ENCODE results near the gene SLC26A4. TPM values are rescaled to one million over a fixed set of nuclear protein-coding genes. Genes with fewer than 3 reads are reported as not detected.
A peak's percentile ranks its signal among the peaks of the same experiment; 100 is the strongest.

The SLC26A4 gene
- total and polyA plus RNA-seq, 9 of the 15 experiments (the other 6 are each of a cell fraction or from before 2014, with no cell fraction given) = 0.09 to 1.2 (median 0.33) TPM

DNA sequence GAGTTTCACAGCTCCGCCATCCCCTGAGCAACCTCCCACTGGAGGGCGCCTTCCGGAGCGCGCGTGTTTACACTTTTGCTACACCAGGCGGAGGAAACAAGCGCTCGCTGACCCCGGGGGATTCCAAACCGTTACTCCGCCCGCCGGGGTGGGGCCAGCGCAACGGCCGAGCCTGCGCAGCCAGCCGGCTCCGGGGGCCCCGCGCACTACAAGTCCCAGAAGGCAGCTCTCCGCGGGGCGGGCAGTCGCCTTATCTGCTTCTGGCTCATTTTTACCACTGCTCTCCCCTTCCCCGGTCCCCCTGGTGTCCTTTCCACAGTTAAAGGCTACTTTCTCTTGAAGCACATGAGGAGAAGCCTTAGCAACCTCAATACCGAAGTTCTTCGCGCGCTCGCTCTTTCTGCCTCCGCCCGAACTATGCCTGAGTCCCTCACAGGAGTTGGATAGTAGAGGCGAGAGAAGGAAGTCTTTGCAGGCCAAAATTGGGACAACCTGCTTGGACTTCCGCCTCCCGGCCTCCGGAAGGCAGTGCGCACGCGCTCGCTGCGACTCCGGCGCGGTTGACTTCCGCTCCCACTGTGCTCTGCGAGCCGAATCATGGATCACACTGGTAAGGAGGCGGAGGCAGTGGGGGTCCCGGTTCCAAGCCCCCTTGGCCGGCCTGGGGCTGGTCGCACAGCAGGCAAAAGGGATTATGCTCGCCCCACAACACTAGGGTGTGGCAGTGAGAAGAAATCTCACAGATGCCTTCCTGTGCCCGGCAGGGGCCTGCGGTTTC is 83.1 kb downstream of the SLC26A4 start, which contains the start of gene CBLL1 (continued):
- no peak for TF ChIP-seq POLR3A (IDR thresholded peaks at IDR 0.05; ENCODE audit: borderline replicate concordance, extremely low read depth, insufficient read depth, insufficient read length)
- peak; percentile 71 for TF ChIP-seq CHD1 (IDR thresholded peaks at IDR 0.05; ENCODE audit: low read length)
- TF ChIP-seq, protein P1, sequence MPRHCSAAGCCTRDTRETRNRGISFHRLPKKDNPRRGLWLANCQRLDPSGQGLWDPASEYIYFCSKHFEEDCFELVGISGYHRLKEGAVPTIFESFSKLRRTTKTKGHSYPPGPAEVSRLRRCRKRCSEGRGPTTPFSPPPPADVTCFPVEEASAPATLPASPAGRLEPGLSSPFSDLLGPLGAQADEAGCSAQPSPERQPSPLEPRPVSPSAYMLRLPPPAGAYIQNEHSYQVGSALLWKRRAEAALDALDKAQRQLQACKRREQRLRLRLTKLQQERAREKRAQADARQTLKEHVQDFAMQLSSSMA (CRISPR knock-in tag; IDR thresholded peaks at IDR 0.05) = no peak
- TF ChIP-seq, protein P2, sequence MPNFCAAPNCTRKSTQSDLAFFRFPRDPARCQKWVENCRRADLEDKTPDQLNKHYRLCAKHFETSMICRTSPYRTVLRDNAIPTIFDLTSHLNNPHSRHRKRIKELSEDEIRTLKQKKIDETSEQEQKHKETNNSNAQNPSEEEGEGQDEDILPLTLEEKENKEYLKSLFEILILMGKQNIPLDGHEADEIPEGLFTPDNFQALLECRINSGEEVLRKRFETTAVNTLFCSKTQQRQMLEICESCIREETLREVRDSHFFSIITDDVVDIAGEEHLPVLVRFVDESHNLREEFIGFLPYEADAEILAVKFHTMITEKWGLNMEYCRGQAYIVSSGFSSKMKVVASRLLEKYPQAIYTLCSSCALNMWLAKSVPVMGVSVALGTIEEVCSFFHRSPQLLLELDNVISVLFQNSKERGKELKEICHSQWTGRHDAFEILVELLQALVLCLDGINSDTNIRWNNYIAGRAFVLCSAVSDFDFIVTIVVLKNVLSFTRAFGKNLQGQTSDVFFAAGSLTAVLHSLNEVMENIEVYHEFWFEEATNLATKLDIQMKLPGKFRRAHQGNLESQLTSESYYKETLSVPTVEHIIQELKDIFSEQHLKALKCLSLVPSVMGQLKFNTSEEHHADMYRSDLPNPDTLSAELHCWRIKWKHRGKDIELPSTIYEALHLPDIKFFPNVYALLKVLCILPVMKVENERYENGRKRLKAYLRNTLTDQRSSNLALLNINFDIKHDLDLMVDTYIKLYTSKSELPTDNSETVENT (CRISPR knock-in tag; IDR thresholded peaks at IDR 0.05) = peak; percentile 84
- peak in 1 of 2 experiments; percentile 94; a peak in 2 of 4 replicates for TF ChIP-seq SRF (CRISPR knock-in tag; IDR thresholded peaks at IDR 0.05)
- peak; percentile 88 for TF ChIP-seq RNF2 (IDR thresholded peaks at IDR 0.05)
- peak; percentile 58 for TF ChIP-seq JUND (IDR thresholded peaks at IDR 0.05; ENCODE audit: borderline replicate concordance, low read depth, low read length)
- peak; percentile 9; the same call in 1 of the 3 replicates for TF ChIP-seq JUND (tag; IDR thresholded peaks at IDR 0.05; ENCODE audit: borderline replicate concordance, low read depth, low read length)
- no peak for TF ChIP-seq CCAR2 (IDR thresholded peaks at IDR 0.05; ENCODE audit: low read depth, low read length)
- no peak for TF ChIP-seq ZKSCAN3 (CRISPR knock-in tag; IDR thresholded peaks at IDR 0.05)
- TF ChIP-seq RBM34 (IDR thresholded peaks at IDR 0.05; ENCODE audit: borderline replicate concordance, insufficient read depth, low read length) = no peak
- no peak for TF ChIP-seq HNRNPL (IDR thresholded peaks at IDR 0.05; ENCODE audit: low read depth, low read length)
- no peak for TF ChIP-seq KDM1A (IDR thresholded peaks at IDR 0.05)
- TF ChIP-seq TAF9B (IDR thresholded peaks at IDR 0.05; ENCODE audit: partially characterized antibody) = peak; percentile 82
- TF ChIP-seq ZKSCAN1 (IDR thresholded peaks at IDR 0.05; ENCODE audit: low read depth, low read length) = peak; percentile 80
- no peak for TF ChIP-seq JUNB (CRISPR knock-in tag; conservative IDR thresholded peaks at IDR 0.05)
- TF ChIP-seq NR3C1 (CRISPR knock-in tag; IDR thresholded peaks at IDR 0.05) = no peak
- peak; percentile 96 for TF ChIP-seq ZBTB17 (CRISPR knock-in tag; IDR thresholded peaks at IDR 0.05)
- TF ChIP-seq FOXJ3 (CRISPR knock-in tag; IDR thresholded peaks at IDR 0.05) = peak; percentile 43; the same call in 1 of the 2 replicates
- TF ChIP-seq MAZ (CRISPR knock-in tag; conservative IDR thresholded peaks at IDR 0.05 in 1 of 2, IDR thresholded peaks at IDR 0.05 in 1 of 2) = peak; percentile 79 to 97
- TF ChIP-seq ARID3A (IDR thresholded peaks at IDR 0.05; ENCODE audit: borderline replicate concordance, low read depth, low read length) = 0 out of 2 replicates have a peak, but pooled peaks have one; percentile 11
